Endothelial cell of umbilical vein (primary cell): ENCODE data around the gene ELK1. TPM values are rescaled to one million over a fixed set of nuclear protein-coding genes. Genes with fewer than 3 reads are reported as not detected.

Experiments
- BruUV-seq: library from RNA; stranded (reverse); fragments of 400-500 nt; replicated peaks from 2 replicates; lab custom pipeline; 2021; lab: Mats Ljungman, UMichigan
- CTCF ChIA-PET: fragments of 300-600, 350-600 bp; sonication (Branson Sonifier 250); formaldehyde crosslinking; loops from one replicate; lab custom pipeline; 2021; ENCODE audit warnings: antibody characterized with exemption, inconsistent platforms; lab: Charles Lee
- POLR2A ChIA-PET: fragments of 300-600, 350-600 bp; sonication (Branson Sonifier 250); formaldehyde crosslinking; loops from one replicate; lab custom pipeline; 2021; ENCODE audit warnings: antibody characterized with exemption, inconsistent platforms; lab: Charles Lee
- DNase-seq: peaks from one replicate; pipeline ENCODE4 v3.0.0-alpha.2; 2011; ENCODE audit warnings: low read depth, low spot score
- FAIRE-seq: peaks from 2 replicates; lab custom pipeline; 2011; peaks lifted over from hg19 to GRCh38; lab: Jason Lieb, UNC
- H2AFZ ChIP-seq: 2 replicates; pipeline ENCODE4 v1.6.0; 2012; ENCODE audit warnings: low read depth, low read length, control low read depth, inconsistent platforms
- H3K27ac ChIP-seq: 2 replicates; pipeline ENCODE4 v1.5.1; 2011; ENCODE audit warnings: low read depth, mild to moderate bottlenecking, control low read depth, low read length, moderate library complexity; ENCODE audit not compliant: insufficient read depth
- H3K27me3 ChIP-seq, 2 experiments: 2 replicates each; pipeline versions ENCODE4 v1.6.0 to v1.6.1; 2011; ENCODE audit warnings: low read length in 2 of 2, mixed read lengths in 1 of 2; ENCODE audit not compliant: control insufficient read depth in 2 of 2, insufficient read depth in 2 of 2
- H3K36me3 ChIP-seq, 2 experiments: 2 replicates in 1 of 2; 3 replicates in 1 of 2; pipeline ENCODE4 v1.5.1; 2011; ENCODE audit warnings: low read length in 2 of 2, mild to moderate bottlenecking in 1 of 2, moderate library complexity in 1 of 2; ENCODE audit not compliant: control insufficient read depth in 2 of 2, insufficient read depth in 2 of 2; ENCODE audit errors: extremely low read depth in 1 of 2
- H3K4me1 ChIP-seq: 3 replicates; pipeline ENCODE4 v1.5.1; 2011; ENCODE audit warnings: mild to moderate bottlenecking, low read length; ENCODE audit not compliant: control insufficient read depth, insufficient read depth; ENCODE audit errors: extremely low read depth
- H3K4me2 ChIP-seq: 2 replicates; pipeline ENCODE4 v1.6.1; 2011; ENCODE audit warnings: low read length, control low read depth, mixed read lengths; ENCODE audit not compliant: insufficient read depth
- H3K4me3 ChIP-seq, 3 experiments: fragments of 200-600 bp in 1 of 3; sonication (generic), shearing (Covaris generic) in 1 of 3; replicated peaks in 1 of 3; 2 replicates each; pipeline ENCODE4 v1.5.1; 2011 to 2016; ENCODE audit warnings: control low read depth in 3 of 3, low read length in 3 of 3, mild to moderate bottlenecking in 2 of 3, inconsistent platforms in 1 of 3, low read depth in 1 of 3, moderate library complexity in 1 of 3; ENCODE audit not compliant: insufficient read depth in 1 of 3
- H3K79me2 ChIP-seq: 2 replicates; pipeline ENCODE4 v1.6.0; 2012; ENCODE audit warnings: low read length, inconsistent platforms; ENCODE audit not compliant: control insufficient read depth, insufficient read depth
- H3K9ac ChIP-seq: replicated peaks from 2 replicates; pipeline ENCODE3; 2011; ENCODE audit warnings: low read length, control low read depth; ENCODE audit not compliant: insufficient read depth; ENCODE audit errors: extremely low read depth
- H3K9me1 ChIP-seq: replicated peaks from 3 replicates; pipeline ENCODE4 v1.6.0; 2011; ENCODE audit warnings: mild to moderate bottlenecking, low read length; ENCODE audit not compliant: control insufficient read depth, insufficient read depth; ENCODE audit errors: extremely low read depth
- H3K9me3 ChIP-seq: replicated peaks from 2 replicates; pipeline ENCODE4 v1.5.1; 2012; ENCODE audit warnings: low read length, inconsistent platforms; ENCODE audit not compliant: control insufficient read depth, insufficient read depth
- H4K20me1 ChIP-seq: replicated peaks from 2 replicates; pipeline ENCODE3; 2011; ENCODE audit warnings: mild to moderate bottlenecking, low read length; ENCODE audit not compliant: control insufficient read depth, insufficient read depth; ENCODE audit errors: extremely low read depth
- EZH2 ChIP-seq: IDR thresholded peaks from 2 replicates; pipeline ENCODE4 v1.6.1; 2012; ENCODE audit warnings: borderline replicate concordance, low read depth, mild to moderate bottlenecking, moderate library complexity, low read length, inconsistent platforms; ENCODE audit not compliant: severe bottlenecking
- FOS ChIP-seq: IDR thresholded peaks from 2 replicates; pipeline ENCODE4 v1.6.1; 2011; ENCODE audit warnings: mild to moderate bottlenecking, low read length, moderate library complexity, borderline replicate concordance; ENCODE audit not compliant: insufficient read depth
- GATA2 ChIP-seq: IDR thresholded peaks from 2 replicates; pipeline ENCODE4 v1.7.0; 2011; ENCODE audit warnings: low read depth, mild to moderate bottlenecking, moderate library complexity, mixed read lengths, low read length; ENCODE audit not compliant: insufficient read length, insufficient read depth
- JUN ChIP-seq: IDR thresholded peaks from 2 replicates; pipeline ENCODE4 v1.6.1; 2011; ENCODE audit warnings: borderline replicate concordance, low read depth; ENCODE audit not compliant: insufficient read length, insufficient read depth
- MYC ChIP-seq: IDR thresholded peaks from one replicate; pipeline ENCODE4 v1.6.1; 2011; ENCODE audit warnings: mild to moderate bottlenecking, low read depth, low read length
- POLR2A ChIP-seq: IDR thresholded peaks from 2 replicates; pipeline ENCODE4 v1.6.1; 2012; ENCODE audit warnings: low read depth, mild to moderate bottlenecking, control low read depth, low read length
- POLR2AphosphoS5 ChIP-seq: IDR thresholded peaks from 2 replicates; pipeline ENCODE4 v1.6.1; 2012; ENCODE audit warnings: low read depth, mild to moderate bottlenecking, control low read depth, low read length, moderate library complexity; ENCODE audit not compliant: insufficient read depth
- dilution Hi-C: fragments of 300-500 bp; cut with MboI; formaldehyde crosslinking; loops from one replicate; pipeline ENCODE4 v1.15.0; 2019; ENCODE audit warnings: low sequenced_read_pairs; ENCODE audit not compliant: extremely low pct_ligation_motif_present
- intact Hi-C: fragments of 100-400 bp; cut with micrococcal nuclease; formaldehyde crosslinking; loops from one replicate; pipeline ENCODE4 v1.10.0; 2022
- polyA plus RNA-seq, 4 experiments: library from polyadenylated mRNA; depleted of rRNA in 3 of 4; stranded (reverse) in 3 of 4; unstranded in 1 of 4; fragments of >200 nt; gene quantifications; 2 replicates each; pipeline versions ENCODE4 v1.2.1 to v1.2.3, GENCODE V29; 2011 to 2012; ENCODE audit warnings: missing spikeins in 1 of 4
- total RNA-seq: library from RNA; stranded (reverse); gene quantifications from 2 replicates; pipeline ENCODE4 v1.2.3, GENCODE V29; 2021
- TF ChIP-seq, protein P1 (sequence below): IDR thresholded peaks from 2 replicates; pipeline ENCODE4 v1.6.1; 2011; ENCODE audit not compliant: insufficient read depth, insufficient read length
- TF ChIP-seq, protein P2 (sequence below), 2 donors: IDR thresholded peaks; 1 replicate in 1 of 2; 2 replicates in 1 of 2; pipeline ENCODE4 v1.5.1; 2011; ENCODE audit warnings: low read length in 2 of 2, mild to moderate bottlenecking in 2 of 2, moderate library complexity in 2 of 2, control low read depth in 1 of 2, inconsistent platforms in 1 of 2, low read depth in 1 of 2; ENCODE audit not compliant: insufficient read depth in 1 of 2; ENCODE audit errors: extremely low read depth in 1 of 2

Gene ELK1
- total and polyA plus RNA-seq, 2 donors (not counting 3 experiments of a cell fraction or from before 2014, with no cell fraction given) = 18.3 to 28.7 TPM

DNA sequence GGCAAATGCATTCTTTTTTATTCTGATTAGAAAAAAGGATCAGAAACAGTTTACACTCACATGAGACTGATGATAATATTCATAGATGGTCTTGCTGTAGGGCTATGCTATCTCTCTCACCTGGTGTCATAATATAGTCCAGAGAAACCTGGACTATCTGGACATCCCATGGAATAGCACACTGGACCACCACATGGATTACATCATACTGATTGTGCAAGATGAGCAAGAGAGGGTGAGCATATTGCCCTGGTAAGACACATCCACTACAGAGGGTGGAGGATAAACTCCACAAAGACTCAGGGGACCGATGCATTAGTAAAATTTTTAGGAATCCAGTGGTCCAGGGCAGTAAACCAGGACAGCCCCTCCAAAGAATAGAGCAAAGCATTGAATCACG, 38.9 kb downstream of the ELK1 start:
- ChIA-PET CTCF (no interaction called here), POLR2A (no interaction called here)
- no peaks in the 10 kb centered on the region for H3K79me2 ChIP-seq
- H4K20me1 ChIP-seq = no peaks in the 10 kb centered on the region
- no peak overlapping the region for H2AFZ ChIP-seq
- H3K27me3 ChIP-seq = no peaks in the 10 kb centered on the region
- BruUV-seq = no TSS peak
- H3K4me1 ChIP-seq = no peaks in the 10 kb centered on the region
- H3K36me3 ChIP-seq = no peaks in the 10 kb centered on the region
- TF ChIP-seq MYC (no peak), JUN (no peak), POLR2AphosphoS5 (no peak), GATA2 (no peak), FOS (no peak), POLR2A (no peak), EZH2 (no peak)
- TF ChIP-seq, protein P1, sequence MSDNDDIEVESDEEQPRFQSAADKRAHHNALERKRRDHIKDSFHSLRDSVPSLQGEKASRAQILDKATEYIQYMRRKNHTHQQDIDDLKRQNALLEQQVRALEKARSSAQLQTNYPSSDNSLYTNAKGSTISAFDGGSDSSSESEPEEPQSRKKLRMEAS = no peak
- TF ChIP-seq, protein P2, sequence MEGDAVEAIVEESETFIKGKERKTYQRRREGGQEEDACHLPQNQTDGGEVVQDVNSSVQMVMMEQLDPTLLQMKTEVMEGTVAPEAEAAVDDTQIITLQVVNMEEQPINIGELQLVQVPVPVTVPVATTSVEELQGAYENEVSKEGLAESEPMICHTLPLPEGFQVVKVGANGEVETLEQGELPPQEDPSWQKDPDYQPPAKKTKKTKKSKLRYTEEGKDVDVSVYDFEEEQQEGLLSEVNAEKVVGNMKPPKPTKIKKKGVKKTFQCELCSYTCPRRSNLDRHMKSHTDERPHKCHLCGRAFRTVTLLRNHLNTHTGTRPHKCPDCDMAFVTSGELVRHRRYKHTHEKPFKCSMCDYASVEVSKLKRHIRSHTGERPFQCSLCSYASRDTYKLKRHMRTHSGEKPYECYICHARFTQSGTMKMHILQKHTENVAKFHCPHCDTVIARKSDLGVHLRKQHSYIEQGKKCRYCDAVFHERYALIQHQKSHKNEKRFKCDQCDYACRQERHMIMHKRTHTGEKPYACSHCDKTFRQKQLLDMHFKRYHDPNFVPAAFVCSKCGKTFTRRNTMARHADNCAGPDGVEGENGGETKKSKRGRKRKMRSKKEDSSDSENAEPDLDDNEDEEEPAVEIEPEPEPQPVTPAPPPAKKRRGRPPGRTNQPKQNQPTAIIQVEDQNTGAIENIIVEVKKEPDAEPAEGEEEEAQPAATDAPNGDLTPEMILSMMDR (IDR thresholded peaks at IDR 0.05; ENCODE audit: extremely low read depth in 1 of 2, insufficient read depth in 1 of 2, low read depth in 1 of 2, low read length in 2 of 2) = no peak
- no peak overlapping the region for H3K4me3 ChIP-seq
- no peak overlapping the region for H3K27ac ChIP-seq
- H3K9ac ChIP-seq = no peak overlapping the region
- dilution Hi-C loops = no loop called here
- H3K4me2 ChIP-seq = no peak overlapping the region
- DNase-seq (no peak), FAIRE-seq (no peak)
- H3K9me3 ChIP-seq = no peaks in the 10 kb centered on the region
- intact Hi-C loops = no loop called here
- no peaks in the 10 kb centered on the region for H3K9me1 ChIP-seq
